ENCODE data around the gene PAPPA. TPM values are rescaled to one million over a fixed set of nuclear protein-coding genes. Genes with fewer than 3 reads are reported as not detected.
A peak's percentile ranks its signal among the peaks of the same experiment; 100 is the strongest.

The PAPPA gene
- total RNA-seq, 1 donor from 2014 or later: 2.9 TPM

- TF ChIP-seq CTCF (IDR thresholded peaks at IDR 0.05; ENCODE audit: unreplicated experiment): no peak
- Mint-ChIP-seq H3K27ac (no peak overlapping the region), H3K27me3 (ENCODE audit: low read depth) (no peaks in the 10 kb centered on the region), H3K36me3 (no peaks in the 10 kb centered on the region), H3K4me1 (peaks cover 47% of the 10 kb centered on the region), H3K4me3 (no peak overlapping the region), H3K9me3 (no peaks in the 10 kb centered on the region)
- DNase-seq (ENCODE audit: low spot score in 2 of 2, unreplicated experiment in 2 of 2): no peak
These were observed 166.7 kb downstream of the PAPPA start for GRCh38 chr9:116320290-116320689.

- H3K4me1 Mint-ChIP-seq: peaks cover 52% of the 10 kb centered on the region
- H3K9me3 Mint-ChIP-seq: no peaks in the 10 kb centered on the region
- peak overlapping the region; percentile 1 for H3K27ac Mint-ChIP-seq
- no peaks in the 10 kb centered on the region for H3K36me3 Mint-ChIP-seq
- H3K4me3 Mint-ChIP-seq: no peak overlapping the region
- H3K27me3 Mint-ChIP-seq (ENCODE audit: low read depth): no peaks in the 10 kb centered on the region
- no peak for DNase-seq (ENCODE audit: low spot score in 2 of 2, unreplicated experiment in 2 of 2)
- no peak for TF ChIP-seq CTCF (IDR thresholded peaks at IDR 0.05; ENCODE audit: unreplicated experiment)
These were observed 168.9 kb downstream of the PAPPA start for GRCh38 chr9:116322521-116322920.

GRCh38 chr9:116323012-116323411 lies 169.4 kb downstream of the PAPPA start:
- Mint-ChIP-seq H3K9me3 (no peaks in the 10 kb centered on the region), H3K4me3 (no peak overlapping the region), H3K27ac (peak overlapping the region; percentile 1), H3K27me3 (ENCODE audit: low read depth) (no peaks in the 10 kb centered on the region), H3K36me3 (no peaks in the 10 kb centered on the region), H3K4me1 (peaks cover 55% of the 10 kb centered on the region)
- TF ChIP-seq CTCF (IDR thresholded peaks at IDR 0.05; ENCODE audit: unreplicated experiment): no peak
- DNase-seq (ENCODE audit: low spot score in 2 of 2, unreplicated experiment in 2 of 2): peak in 1 of 2 experiments; percentile 44

- no peaks in the 10 kb centered on the region for H3K36me3 Mint-ChIP-seq
- no peaks in the 10 kb centered on the region for H3K27me3 Mint-ChIP-seq (ENCODE audit: low read depth)
- H3K27ac Mint-ChIP-seq: peak overlapping the region; percentile 1
- TF ChIP-seq CTCF (IDR thresholded peaks at IDR 0.05; ENCODE audit: unreplicated experiment): no peak
- peaks cover 54% of the 10 kb centered on the region for H3K4me1 Mint-ChIP-seq
- H3K4me3 Mint-ChIP-seq: no peak overlapping the region
- DNase-seq (ENCODE audit: low spot score in 2 of 2, unreplicated experiment in 2 of 2): no peak
- H3K9me3 Mint-ChIP-seq: no peaks in the 10 kb centered on the region
These were observed 170.0 kb downstream of the PAPPA start for GRCh38 chr9:116323571-116323970.

GRCh38 chr9:116325924-116326323 lies 172.3 kb downstream of the PAPPA start:
- H3K36me3 Mint-ChIP-seq: no peaks in the 10 kb centered on the region
- H3K9me3 Mint-ChIP-seq: no peaks in the 10 kb centered on the region
- no peaks in the 10 kb centered on the region for H3K27me3 Mint-ChIP-seq (ENCODE audit: low read depth)
- peaks cover 39% of the 10 kb centered on the region for H3K4me1 Mint-ChIP-seq
- H3K4me3 Mint-ChIP-seq: no peak overlapping the region
- no peak for TF ChIP-seq CTCF (IDR thresholded peaks at IDR 0.05; ENCODE audit: unreplicated experiment)
- no peak for DNase-seq (ENCODE audit: low spot score in 2 of 2, unreplicated experiment in 2 of 2)
- H3K27ac Mint-ChIP-seq: no peak overlapping the region

All from mesothelial cell of epicardium (in vitro differentiated cells).